GM19025 (cell line): ENCODE measurements around the gene HERPUD1.
"Not testable (repeated sequence)": the region's sequence is repeated elsewhere in the genome, so short reads cannot be mapped to it uniquely, and the experiment has no call there.

Experiments
- ATAC-seq: cut with Tn5 transposase; IDR thresholded peaks from one replicate; pipeline ENCODE4 v1.9.1; 2021; ENCODE audit warnings: mild to moderate bottlenecking, low read depth, moderate library complexity; ENCODE audit not compliant: unreplicated experiment

The HERPUD1 gene

DNA sequence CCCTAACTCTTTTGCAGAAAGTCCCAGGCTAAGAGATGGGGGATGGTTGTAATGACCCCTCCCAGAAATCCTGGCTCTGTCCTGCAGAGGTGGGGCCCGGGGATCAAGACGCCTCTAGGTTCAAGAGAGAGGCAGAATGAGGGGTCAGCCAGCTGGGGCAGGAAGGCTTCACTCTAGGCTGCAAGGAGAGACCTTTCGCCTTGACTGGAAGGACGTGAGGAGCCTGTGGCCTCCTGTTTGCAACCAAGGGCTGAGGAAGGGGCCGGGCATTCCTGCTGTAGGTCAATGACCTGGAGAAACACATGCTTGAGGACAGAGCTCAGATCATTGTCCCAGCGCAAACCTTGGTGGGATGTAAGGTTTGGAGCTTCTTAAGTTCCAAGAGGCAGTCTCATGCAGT is 21.1 kb downstream of the HERPUD1 start:
- no peak for ATAC-seq

DNA sequence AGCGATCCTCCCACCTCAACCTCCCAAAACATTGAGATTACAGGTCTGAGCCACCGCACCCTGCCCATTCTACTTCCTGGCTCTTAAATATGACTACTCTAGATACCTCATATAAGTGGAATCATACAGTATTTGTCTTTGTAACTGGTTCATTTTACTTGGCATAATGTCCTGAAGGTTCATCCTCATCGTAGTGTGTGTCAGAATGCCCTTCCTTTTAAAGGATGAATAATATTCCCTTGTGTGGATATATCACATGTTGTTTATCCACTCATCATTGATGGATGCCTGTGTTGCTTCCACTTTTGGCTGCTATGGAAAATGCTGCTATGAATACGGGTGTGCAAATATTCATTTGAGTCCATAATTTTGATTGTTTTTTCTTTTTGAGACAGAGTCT is 24.1 kb downstream of the HERPUD1 start:
- no peak for ATAC-seq

DNA sequence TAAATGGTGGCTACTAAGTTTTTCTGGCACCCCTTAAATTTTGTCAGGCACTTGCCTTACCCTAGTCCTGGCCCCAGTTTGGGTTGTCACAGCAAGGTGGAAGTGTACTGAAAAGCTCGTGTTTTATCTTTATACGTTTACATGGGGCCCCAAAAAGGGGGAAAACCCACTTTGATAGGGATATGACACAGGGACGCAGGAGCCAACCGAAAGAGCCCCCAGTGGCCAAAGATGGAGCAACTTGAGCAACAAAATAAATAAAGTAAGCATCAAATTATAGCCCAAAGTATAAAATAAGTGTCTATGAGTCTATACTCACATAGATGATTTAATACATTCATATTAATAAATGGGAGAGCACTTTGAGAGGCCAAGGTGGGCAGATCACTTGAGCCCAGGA is 24.8 kb downstream of the HERPUD1 start:
- ATAC-seq = no peak

DNA sequence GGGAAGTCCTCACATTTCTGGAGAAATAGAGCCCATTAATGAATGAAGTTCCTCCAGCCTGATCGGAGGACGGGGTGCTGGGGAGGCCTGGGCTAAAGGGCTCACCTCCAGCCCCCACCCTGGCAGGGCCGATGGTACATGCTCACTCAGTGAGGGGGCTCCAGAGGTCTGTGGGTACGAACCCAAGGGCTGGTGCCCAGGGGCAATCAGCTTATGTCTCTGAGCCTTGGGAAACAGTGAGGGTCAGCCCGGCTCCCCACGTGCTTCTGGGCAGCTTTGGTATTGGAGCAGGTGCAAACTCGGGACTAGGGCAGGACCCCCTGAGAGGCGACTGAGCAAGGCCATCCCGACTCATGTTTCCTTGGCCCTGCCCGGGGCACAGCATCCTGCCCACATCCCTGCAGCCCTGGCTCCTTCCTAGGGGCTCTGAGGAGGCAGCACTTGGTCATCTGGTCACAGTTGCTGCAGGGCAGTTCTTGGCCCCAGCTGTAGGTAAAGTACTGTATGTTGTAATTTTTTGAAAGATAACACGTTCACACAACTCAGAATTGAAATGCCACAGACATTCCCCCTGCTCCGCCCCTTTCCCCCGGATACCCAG is 28.8 kb downstream of the HERPUD1 start:
- ATAC-seq = no peak

DNA sequence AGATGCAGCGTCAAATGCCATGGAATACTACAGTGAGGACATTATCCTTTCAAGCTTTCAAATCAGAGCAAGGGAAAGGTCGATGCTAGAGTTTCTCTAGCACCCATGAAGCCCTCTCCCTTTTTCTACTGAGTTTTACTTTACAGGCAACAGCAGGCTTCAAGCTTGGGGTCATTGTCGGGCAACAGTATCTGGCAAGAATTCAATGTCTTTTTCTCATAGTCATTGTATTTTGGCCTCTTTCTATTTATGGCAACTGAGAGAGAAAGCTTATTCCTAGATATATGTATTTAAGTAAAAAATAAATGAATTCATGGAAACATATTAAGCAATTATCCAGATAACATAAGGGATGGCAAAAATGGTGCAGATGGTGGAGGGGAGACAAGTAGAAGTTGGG is 29.4 kb downstream of the HERPUD1 start:
- ATAC-seq = no peak

DNA sequence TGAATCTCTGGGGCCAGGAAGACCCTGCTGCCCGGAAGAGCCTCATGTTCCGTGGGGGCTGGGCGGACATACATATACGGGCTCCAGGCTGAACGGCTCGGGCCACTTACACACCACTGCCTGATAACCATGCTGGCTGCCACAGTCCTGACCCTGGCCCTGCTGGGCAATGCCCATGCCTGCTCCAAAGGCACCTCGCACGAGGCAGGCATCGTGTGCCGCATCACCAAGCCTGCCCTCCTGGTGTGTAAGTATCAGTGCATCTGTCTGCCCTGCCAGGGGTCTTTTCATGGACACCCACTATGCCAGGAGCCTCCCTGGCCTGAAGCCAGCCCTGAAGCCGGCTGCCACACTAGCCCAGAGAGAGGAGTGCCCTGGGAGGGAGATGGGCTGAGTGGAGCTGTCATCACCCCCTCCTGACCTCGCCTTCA is 29.9 kb downstream of the HERPUD1 start, which contains the start of gene CETP:
TSS of gene CETP (plus strand) at position 100 of the 431 bp plus-strand sequence. CDS start at position 130, 30 bp downstream.
- no peak for ATAC-seq

DNA sequence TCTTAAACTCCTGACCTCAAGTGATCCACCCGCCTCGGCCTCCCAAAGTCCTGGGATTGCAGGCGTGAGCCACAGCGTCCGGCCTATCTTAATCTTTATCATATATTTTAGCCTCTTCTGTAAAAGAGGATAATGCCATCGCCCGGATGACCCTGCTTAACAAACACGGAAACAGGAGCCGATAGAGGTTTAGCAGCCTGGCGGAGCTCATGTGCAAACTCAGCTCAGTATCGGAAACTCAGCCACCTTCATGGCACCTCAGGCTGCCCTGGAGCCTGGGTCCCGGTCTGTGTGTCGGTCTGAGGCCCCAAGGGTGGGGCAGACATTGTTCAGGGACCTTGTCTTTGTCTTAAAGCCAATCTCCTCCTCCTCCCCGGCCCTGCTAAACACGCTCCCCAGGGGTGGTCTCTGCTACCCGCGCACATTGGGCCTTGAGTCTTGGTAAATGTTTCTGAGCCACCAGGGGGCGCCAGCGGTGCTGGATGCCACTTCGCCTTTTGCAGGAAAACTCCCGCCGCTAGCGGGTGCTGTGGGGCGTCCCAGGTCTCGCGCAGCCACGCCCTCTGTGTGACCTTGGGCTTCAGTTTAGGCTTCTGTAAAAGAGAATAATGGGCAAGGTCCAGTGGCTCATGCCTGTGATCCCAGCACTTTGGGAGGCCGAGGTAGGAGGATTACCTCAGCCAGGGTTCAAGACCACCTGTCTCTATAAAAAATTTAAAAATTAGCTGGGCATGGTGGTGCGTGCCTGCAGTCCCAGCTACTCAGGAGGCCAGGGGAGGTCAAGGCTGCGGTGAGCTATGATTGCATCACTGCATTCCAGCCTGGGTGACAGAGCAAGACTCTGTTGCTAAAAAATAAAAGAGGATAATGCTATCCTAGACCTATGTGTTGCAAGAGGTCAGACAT is 32.6 kb downstream of the HERPUD1 start:
- peak; percentile 73 for ATAC-seq

DNA sequence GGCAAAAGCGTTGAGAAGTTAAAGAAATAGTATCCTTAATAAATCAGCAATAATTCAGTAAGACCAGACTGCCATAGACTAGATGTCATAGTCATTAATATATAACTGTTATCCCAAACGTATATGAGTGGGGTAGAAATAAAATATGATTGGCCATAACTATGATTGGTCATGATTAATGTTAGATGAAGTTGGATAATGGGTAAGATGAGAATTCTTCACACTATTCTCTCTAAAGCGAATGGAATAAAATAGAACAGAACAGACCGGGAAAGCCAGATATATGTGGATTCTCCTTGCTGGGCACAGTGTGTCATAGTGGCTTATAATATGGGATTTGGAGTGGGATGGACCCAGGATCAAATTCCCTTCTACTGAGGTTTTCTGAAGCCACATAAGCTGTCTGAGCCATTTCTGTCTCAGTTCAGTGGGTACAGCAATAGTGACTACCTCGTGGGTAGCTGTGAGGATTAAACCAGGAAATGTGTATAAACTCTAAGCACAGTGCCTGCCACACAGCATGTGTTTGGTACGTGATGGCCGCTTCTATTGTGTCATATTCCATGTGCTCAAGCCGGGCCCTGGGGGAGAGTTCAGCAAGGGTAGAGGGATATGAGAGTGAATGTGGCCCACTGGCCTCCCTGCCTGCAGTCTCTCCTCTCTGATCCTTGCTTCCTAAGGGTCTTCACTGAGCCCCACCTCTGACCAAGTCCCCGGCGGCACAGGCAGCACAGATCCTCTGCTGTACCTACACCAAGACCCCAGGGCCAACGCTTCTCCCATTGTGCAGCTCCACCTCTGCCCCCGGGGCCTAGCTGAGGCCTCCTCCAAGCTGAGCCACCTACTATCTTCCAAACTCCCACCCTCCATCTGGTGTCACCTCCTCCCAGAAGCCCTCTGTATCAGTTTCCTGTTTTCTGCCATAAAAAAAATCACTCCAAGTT is 33.5 kb downstream of the HERPUD1 start:
- no peak for ATAC-seq

DNA sequence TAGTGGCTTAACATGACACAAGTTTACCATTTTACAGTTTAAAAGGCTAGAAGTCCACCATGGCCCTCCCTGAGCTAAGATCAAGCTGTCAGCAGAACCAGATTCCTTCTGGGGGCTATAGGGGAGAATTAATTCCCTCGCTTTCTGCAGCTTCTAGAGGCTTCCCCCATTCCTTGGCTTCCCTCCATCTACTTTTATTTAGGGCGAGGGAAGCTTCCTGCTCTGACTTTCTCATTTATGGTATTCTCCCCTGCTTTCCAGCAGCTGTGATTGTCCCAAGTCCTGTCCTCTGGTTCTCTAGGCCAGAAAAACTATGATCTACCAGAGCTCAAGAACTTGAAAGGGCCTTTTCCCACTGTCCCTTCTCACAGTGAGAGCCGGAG is 34.1 kb downstream of the HERPUD1 start:
- no peak for ATAC-seq

DNA sequence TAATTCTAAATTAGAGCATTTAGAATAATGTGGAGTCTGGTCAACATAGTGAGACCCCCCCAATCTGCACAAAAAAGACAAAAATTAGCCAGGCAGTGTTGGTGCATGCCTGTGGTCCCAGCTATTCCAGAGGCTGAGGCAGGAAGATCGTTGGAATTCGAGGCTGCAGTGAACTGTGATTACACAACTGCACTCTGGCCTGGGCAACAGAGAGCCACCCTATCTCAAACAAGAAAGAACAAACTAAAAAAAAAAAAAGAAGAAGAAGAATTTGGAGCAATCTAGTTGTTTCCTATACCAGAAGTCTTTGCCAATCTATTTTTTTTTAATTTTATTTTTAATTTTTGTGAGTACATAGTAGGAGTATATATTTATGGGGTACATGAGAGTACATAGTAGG is 35.8 kb downstream of the HERPUD1 start:
- no peak for ATAC-seq

DNA sequence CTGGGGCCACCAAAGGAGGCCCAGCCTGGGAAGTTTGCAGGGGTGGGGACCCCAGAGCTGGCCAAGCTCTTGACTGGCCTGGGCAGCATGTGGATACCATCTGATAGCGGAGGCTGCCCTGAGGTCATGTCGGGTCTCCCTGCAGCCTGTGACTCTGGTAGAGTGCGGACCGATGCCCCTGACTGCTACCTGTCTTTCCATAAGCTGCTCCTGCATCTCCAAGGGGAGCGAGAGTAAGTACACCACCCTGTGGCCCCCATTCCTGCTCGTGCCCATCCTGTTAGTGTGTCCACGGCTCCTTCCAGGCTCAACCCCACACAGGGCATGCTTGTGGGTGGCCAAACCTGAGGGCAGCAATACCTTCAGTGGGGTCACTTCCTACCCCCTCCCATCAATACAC is 37.8 kb downstream of the HERPUD1 start:
- no peak for ATAC-seq

DNA sequence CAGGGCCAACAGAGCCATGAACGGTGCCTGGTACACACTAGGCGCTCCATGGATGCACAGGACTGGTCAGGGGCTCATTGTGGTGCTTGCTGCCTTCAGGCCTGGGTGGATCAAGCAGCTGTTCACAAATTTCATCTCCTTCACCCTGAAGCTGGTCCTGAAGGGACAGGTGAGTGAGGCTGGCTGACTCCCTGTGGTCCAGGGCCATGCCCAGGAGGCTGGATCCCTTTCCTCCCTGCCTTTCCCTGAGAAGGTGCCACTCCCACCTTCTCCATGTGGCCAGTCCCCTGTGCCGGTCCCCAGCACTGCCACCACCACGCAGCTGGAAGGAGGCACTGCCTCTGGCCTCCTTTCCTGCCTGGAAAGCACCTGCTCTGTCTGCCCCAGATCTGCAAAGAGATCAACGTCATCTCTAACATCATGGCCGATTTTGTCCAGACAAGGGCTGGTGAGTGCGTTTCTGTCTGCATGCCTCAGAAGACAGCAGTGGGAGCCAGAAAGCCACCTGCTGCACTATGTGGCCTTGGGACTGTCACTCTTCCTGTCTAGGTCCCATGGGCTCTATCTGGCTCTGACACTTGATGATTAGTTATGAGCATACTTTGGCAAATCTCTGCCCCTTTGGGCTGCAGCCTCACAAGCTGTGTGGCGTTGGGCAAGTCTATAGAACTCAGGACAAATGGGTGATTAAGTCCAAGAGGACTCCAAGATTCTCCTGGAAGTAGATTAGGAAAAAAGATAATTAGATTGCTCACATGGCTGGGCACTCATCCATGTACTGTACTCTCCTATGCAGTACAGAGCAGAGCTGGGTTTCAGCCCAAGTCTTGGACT is 39.2 kb downstream of the HERPUD1 start:
- peak; percentile 77 for ATAC-seq

DNA sequence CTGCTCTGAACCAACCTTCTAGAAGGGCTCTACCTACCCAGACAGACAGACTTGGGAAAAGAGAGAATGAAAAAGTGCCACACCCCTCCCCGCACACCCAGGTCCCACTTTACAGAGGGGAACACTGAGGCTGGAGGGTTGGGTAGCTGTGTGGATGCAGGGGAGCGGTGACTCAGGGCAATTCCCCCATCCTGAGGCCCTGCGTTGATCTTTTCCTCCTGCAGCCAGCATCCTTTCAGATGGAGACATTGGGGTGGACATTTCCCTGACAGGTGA is 39.8 kb downstream of the HERPUD1 start:
- ATAC-seq = no peak

DNA sequence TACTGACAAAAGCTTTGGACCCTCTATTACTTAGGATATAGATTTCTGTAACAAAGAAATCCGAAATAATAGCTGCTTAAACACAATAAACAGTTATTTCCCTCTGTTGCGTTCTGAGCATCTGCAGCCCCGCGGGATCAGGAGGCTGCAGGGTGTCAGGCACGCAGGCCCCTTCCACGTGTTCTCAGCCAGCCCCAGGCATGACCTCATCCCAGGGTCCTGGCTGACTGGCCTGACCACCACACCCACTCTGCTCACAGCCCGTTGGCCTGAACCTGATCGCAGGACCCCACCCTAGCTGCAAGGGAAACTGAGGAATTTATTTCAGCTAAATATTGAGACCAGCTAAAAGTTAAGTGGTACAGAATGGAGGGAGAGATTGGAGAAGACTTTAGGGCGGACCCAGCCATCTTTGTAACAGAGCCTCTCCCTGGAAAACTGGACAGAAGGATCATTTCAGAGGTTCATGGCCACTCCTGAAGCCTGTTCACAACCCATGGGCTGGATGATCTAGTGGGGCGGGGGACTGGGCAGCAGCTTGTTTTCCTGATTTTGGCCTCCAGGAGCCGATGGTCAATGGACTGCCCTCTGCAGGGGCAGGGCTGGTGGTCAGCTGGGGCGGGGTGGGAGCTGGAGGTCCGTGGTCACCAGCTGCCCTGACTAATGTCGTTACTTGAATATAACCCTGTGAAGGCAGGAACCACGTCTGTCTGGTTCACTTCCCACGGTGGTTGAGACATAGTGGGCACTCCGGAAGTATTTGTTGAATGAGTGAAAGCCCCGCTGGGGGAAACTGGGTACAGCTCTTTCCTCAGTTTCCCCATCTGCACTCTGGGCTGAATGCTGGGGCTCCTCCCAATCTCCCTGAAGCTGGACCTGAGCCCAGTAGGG is 40.7 kb downstream of the HERPUD1 start:
- no peak for ATAC-seq

DNA sequence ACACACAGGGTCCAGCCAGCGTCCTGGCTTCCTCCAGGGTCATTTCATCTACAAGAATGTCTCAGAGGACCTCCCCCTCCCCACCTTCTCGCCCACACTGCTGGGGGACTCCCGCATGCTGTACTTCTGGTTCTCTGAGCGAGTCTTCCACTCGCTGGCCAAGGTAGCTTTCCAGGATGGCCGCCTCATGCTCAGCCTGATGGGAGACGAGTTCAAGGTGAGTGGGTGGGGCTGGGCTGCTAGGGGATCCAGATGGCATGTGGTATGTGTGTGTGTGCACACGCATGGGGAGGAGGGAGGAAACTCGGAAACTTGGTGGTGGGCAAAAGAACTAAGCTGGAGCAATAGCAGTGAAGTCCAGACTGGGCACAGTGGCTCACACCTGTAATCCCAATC is 41.4 kb downstream of the HERPUD1 start:
- no peak for ATAC-seq

DNA sequence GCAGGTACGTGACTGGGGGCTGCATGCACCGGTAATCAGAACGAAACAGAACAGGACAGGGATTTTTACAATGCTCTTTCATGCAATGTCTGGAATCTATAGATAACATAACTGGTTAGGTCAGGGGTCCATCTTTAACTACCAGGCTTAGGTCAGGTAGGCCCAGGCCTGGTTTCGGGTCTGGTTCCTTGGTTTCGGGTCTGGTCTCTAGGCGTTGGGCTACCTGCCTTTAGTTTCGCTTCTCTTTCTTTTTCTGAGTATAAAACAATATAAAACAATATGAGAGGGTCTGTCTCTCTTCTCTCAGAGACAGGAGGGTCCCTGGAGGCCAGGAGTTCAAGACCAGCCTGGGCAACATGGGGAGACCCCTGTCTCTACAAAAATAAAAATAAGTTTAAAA is 42.0 kb downstream of the HERPUD1 start:
- ATAC-seq = not testable (repeated sequence)

DNA sequence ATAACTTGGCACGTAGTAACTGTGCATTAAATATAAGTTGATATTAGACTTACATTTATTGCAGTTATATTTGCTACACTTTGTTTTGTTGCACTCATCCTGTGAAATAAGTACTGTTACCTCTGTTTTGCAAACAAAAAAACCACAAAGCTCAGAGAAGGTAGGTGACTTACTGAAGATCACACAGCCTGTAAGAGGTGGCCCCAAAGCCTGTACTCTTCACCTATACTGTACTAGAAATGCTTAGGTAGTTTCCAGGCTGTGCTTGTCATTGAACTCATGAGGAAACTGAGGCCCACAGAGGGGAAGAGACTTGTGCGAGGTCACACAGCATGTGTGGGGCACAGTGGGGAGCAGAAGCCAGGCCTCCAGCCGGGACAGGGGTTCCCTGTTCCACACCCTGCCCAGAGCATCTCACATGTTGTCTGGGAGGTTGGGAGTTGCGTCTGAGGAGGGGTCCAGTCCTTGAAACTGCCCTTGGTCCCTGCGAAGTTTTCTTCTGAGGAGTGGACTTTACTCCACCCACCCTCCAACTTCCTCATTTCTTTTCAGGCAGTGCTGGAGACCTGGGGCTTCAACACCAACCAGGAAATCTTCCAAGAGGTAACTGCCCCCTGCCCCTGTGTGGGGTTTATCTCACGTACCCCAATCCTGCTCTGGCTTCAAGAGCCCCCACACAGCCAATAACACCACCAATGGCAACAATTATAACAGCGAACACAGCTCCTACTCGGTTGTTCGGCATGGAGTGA is 42.8 kb downstream of the HERPUD1 start:
- ATAC-seq = no peak

DNA sequence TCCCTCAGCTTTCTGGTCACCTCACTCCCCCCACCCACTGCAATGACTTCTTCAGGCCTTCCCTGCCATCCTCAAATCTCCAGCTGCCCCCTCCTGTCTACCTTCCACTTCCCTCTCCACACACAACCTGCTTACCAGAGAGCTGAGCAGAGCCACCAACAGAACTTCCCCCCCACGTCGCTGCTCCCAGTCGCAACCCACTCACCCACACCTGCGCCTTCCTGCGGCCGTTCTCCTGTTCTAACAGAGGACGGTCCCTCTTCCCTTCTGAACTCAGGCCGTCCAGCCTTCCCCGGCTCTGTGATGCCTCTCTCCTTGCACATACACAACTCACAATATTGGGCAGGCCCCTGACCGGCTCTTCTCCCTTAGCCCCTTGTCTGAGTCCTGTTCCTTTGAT is 43.8 kb downstream of the HERPUD1 start:
- ATAC-seq = no peak

DNA sequence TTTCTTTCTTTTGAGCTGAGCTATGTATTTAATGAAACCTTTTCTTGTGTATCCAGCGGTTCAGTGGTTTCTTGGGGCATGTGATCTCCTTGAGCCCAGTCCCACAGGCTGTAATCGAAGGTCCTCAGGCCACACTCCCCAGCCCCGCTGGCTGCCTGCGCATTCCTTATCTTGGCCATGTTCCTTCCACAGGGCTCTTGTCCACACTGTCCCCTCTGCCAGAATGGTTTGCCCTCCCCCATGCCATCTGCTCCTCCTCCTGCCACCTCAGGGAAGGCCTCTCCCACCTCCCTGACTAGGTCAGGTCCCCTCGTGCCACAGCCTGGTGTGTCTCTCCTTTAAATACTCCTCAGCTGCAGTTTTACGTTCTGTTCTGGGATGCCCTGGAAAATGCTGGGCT is 45.3 kb downstream of the HERPUD1 start:
- ATAC-seq = no peak
